Measurements from ENCODE around the gene PDZD7.

- no peak for TF ChIP-seq PATZ1 (CRISPR knock-in tag; IDR thresholded peaks at IDR 0.05; ENCODE audit: borderline replicate concordance)
- no peak for TF ChIP-seq ZC3H10 (CRISPR knock-in tag; IDR thresholded peaks at IDR 0.05)
- TF ChIP-seq ZNF70 (CRISPR knock-in tag; IDR thresholded peaks at IDR 0.05) = no peak
- TF ChIP-seq TOX (CRISPR knock-in tag; IDR thresholded peaks at IDR 0.05; ENCODE audit: borderline replicate concordance) = no peak
- TF ChIP-seq ZFP3 (CRISPR knock-in tag; IDR thresholded peaks at IDR 0.05) = no peak
- TF ChIP-seq ZFP30 (CRISPR knock-in tag; IDR thresholded peaks at IDR 0.05) = no peak
- no peak for TF ChIP-seq TCF4 (CRISPR knock-in tag; IDR thresholded peaks at IDR 0.05; ENCODE audit: borderline replicate concordance)
- no peak for TF ChIP-seq SNAI2 (CRISPR knock-in tag; IDR thresholded peaks at IDR 0.05)
- TF ChIP-seq TSHZ2 (CRISPR knock-in tag; IDR thresholded peaks at IDR 0.05) = no peak
- TF ChIP-seq ARNTL (CRISPR knock-in tag; IDR thresholded peaks at IDR 0.05; ENCODE audit: borderline replicate concordance, low read depth) = no peak
- TF ChIP-seq ESRRG (CRISPR knock-in tag; IDR thresholded peaks at IDR 0.05) = no peak
- no peak for TF ChIP-seq RARB (CRISPR knock-in tag; IDR thresholded peaks at IDR 0.05)
Observed at GRCh38 chr10:101066146-101066895, 35.4 kb upstream of the PDZD7 start.

Measured in SK-N-SH treated with all-trans-retinoic acid at 6 μM for 48 hours (cell line).